Tongue (tissue), 2 donors: ENCODE data around the gene NCL. TPM values are rescaled to one million over a fixed set of nuclear protein-coding genes. Genes with fewer than 3 reads are reported as not detected.
"Not testable (repeated sequence)": the region's sequence is repeated elsewhere in the genome, so short reads cannot be mapped to it uniquely, and the experiment has no call there.

Experiments used
- DNase-seq: peaks from one replicate; pipeline ENCODE4 v3.0.0-alpha.2; 2015
- total RNA-seq: library from RNA; depleted of rRNA; stranded (reverse); fragments of >200 nt; gene quantifications from one replicate; pipeline ENCODE4 v1.2.3, GENCODE V29; 2014

Gene NCL
- total RNA-seq, 1 donor from 2014 or later, result 262 TPM

GRCh38 chr2:231467613-231468530, 3.6 kb upstream of the NCL start:
- peak; percentile 86 for DNase-seq

GRCh38 chr2:231467016-231467545, 2.8 kb upstream of the NCL start:
- no peak for DNase-seq

GRCh38 chr2:231464576-231465540, 574 bp upstream of the NCL start:
- peak; percentile 99 for DNase-seq

- DNase-seq, result no peak
These were observed 1.4 kb downstream of the NCL start for GRCh38 chr2:231462729-231463465.

- no peak for DNase-seq
These were observed 2.7 kb downstream of the NCL start for GRCh38 chr2:231461516-231461971.

GRCh38 chr2:231460841-231461240, 3.4 kb downstream of the NCL start:
- not testable (repeated sequence) for DNase-seq

GRCh38 chr2:231460073-231460835, 4.0 kb downstream of the NCL start:
- no peak for DNase-seq

GRCh38 chr2:231458368-231458767, 5.9 kb downstream of the NCL start:
- no peak for DNase-seq

- no peak for DNase-seq
These were observed 7.2 kb downstream of the NCL start for GRCh38 chr2:231457101-231457500.

GRCh38 chr2:231456295-231457004, 7.8 kb downstream of the NCL start:
- DNase-seq, result no peak

GRCh38 chr2:231455890-231456289, 8.4 kb downstream of the NCL start:
- no peak for DNase-seq

- DNase-seq, result no peak
These were observed 9.1 kb downstream of the NCL start for GRCh38 chr2:231455222-231455621.

GRCh38 chr2:231454361-231454791, 9.9 kb downstream of the NCL start:
- DNase-seq, result no peak

GRCh38 chr2:231452799-231453508, 11.3 kb downstream of the NCL start:
- DNase-seq, result no peak

GRCh38 chr2:231450548-231450989, 13.7 kb downstream of the NCL start:
- DNase-seq, result no peak

- no peak for DNase-seq
These were observed 14.7 kb downstream of the NCL start for GRCh38 chr2:231449503-231450054.

- DNase-seq, result no peak
These were observed 27.3 kb downstream of the NCL start for GRCh38 chr2:231436957-231437356.

- no peak for DNase-seq
These were observed 30.3 kb downstream of the NCL start for GRCh38 chr2:231433990-231434389.

- DNase-seq, result no peak
These were observed 32.7 kb downstream of the NCL start for GRCh38 chr2:231431606-231432005.
